ENCODE data around the gene EPHA6.
"Not testable (repeated sequence)": the region's sequence is repeated elsewhere in the genome, so short reads cannot be mapped to it uniquely, and the experiment has no call there.

Gene EPHA6

GRCh38 chr3:96931119-96931862 lies 116.9 kb downstream of the EPHA6 start:
- DNase-seq = no peak

GRCh38 chr3:96942131-96942530 lies 127.7 kb downstream of the EPHA6 start:
- DNase-seq = not testable (repeated sequence)

- DNase-seq = no peak
Observed at GRCh38 chr3:96958856-96959255, 144.5 kb downstream of the EPHA6 start.

- DNase-seq = no peak
Observed at GRCh38 chr3:96959474-96959873, 145.1 kb downstream of the EPHA6 start.

GRCh38 chr3:96959901-96960641 lies 145.7 kb downstream of the EPHA6 start:
- no peak for DNase-seq

GRCh38 chr3:96960661-96961330 lies 146.4 kb downstream of the EPHA6 start:
- no peak for DNase-seq

- DNase-seq = no peak
Observed at GRCh38 chr3:96961576-96961975, 147.2 kb downstream of the EPHA6 start.

- no peak for DNase-seq
Observed at GRCh38 chr3:96966181-96966929, 152.0 kb downstream of the EPHA6 start.

GRCh38 chr3:96970211-96970610 lies 155.8 kb downstream of the EPHA6 start:
- no peak for DNase-seq

- no peak for DNase-seq
Observed at GRCh38 chr3:96977671-96978070, 163.3 kb downstream of the EPHA6 start.

GRCh38 chr3:96983716-96984115 lies 169.3 kb downstream of the EPHA6 start:
- not testable (repeated sequence) for DNase-seq

GRCh38 chr3:96986241-96986640 lies 171.8 kb downstream of the EPHA6 start:
- no peak for DNase-seq

GRCh38 chr3:96991231-96991630 lies 176.8 kb downstream of the EPHA6 start:
- no peak for DNase-seq

- no peak for DNase-seq
Observed at GRCh38 chr3:96991800-96992365, 177.5 kb downstream of the EPHA6 start.

GRCh38 chr3:96994988-96995387 lies 180.6 kb downstream of the EPHA6 start:
- no peak for DNase-seq

GRCh38 chr3:96996009-96996408 lies 181.6 kb downstream of the EPHA6 start:
- DNase-seq = no peak

- DNase-seq = no peak
Observed at GRCh38 chr3:97001611-97002010, 187.2 kb downstream of the EPHA6 start.

GRCh38 chr3:97009427-97010019 lies 195.1 kb downstream of the EPHA6 start:
- DNase-seq = no peak

GRCh38 chr3:97010881-97011657 lies 196.7 kb downstream of the EPHA6 start:
- no peak for DNase-seq

- DNase-seq = no peak
Observed at GRCh38 chr3:97021778-97022177, 207.4 kb downstream of the EPHA6 start.

- not testable (repeated sequence) for DNase-seq
Observed at GRCh38 chr3:97025612-97026011, 211.2 kb downstream of the EPHA6 start.

Measured in stimulated activated CD4-positive, alpha-beta T cell treated with anti-CD3 and anti-CD28 coated beads, Interleukin-12 subunit alpha, Interleukin-12 subunit beta, amount 100 ng/mL, for 4 hours (primary cell).